ENCODE measurements around the gene TEX13B.

TEX13B gene

GRCh38 chrX:108022491-108023089, 40.4 kb upstream of the TEX13B start:
- POLR2A ChIA-PET = no interaction called here
- H3K36me3 ChIP-seq (ENCODE audit: control insufficient read depth in 2 of 2, insufficient read depth in 1 of 2, low read length in 2 of 2) = no peaks in the 10 kb centered on the region
- no peaks in the 10 kb centered on the region for H3K9me3 ChIP-seq (ENCODE audit: control insufficient read depth, insufficient read depth, low read depth, low read length)
- H3K4me3 ChIP-seq (ENCODE audit: low read depth, low read length) = no peak overlapping the region
- TF ChIP-seq ZNF10 (tag by site-specific recombination; IDR thresholded peaks at IDR 0.05) (no peak), TSHZ1 (tag by site-specific recombination; IDR thresholded peaks at IDR 0.05; ENCODE audit: borderline replicate concordance) (no peak), ZBTB1 (tag by site-specific recombination; IDR thresholded peaks at IDR 0.05) (no peak), HOXC10 (CRISPR knock-in tag; IDR thresholded peaks at IDR 0.05) (no peak), ZNF501 (tag by site-specific recombination; IDR thresholded peaks at IDR 0.05) (no peak), HIC1 (tag by site-specific recombination; IDR thresholded peaks at IDR 0.05) (no peak)
- H3K4me1 ChIP-seq (ENCODE audit: control insufficient read depth, insufficient read depth, low read length) = no peaks in the 10 kb centered on the region
- H3K27ac ChIP-seq (ENCODE audit: extremely low read depth, low read depth, low read length) = no peak overlapping the region
- CTCF ChIA-PET = interaction anchor here (0.7 to 2.9 kb wide), 7 partner anchors 12 to 117 kb away, joined by 3 to 22 read pairs (median 3); no protein-coding TSS in a partner anchor

GRCh38 chrX:108020631-108021030, 38.5 kb upstream of the TEX13B start:
- Histone ChIP-seq H3K4me1 (ENCODE audit: control insufficient read depth, insufficient read depth, low read length) (no peaks in the 10 kb centered on the region), H3K27ac (ENCODE audit: extremely low read depth, low read depth, low read length) (no peak overlapping the region), H3K9me3 (ENCODE audit: control insufficient read depth, insufficient read depth, low read depth, low read length) (peaks cover 2% of the 10 kb centered on the region), H3K36me3 (ENCODE audit: control insufficient read depth in 2 of 2, insufficient read depth in 1 of 2, low read length in 2 of 2) (no peaks in the 10 kb centered on the region), H3K4me3 (ENCODE audit: low read depth, low read length) (no peak overlapping the region)
- TF ChIP-seq ZNF138 (tag by site-specific recombination; IDR thresholded peaks at IDR 0.05; ENCODE audit: borderline replicate concordance) = no peak
- TF ChIP-seq ZNF654 (tag by site-specific recombination; IDR thresholded peaks at IDR 0.05; ENCODE audit: low read depth) = peak; percentile 70
- ChIA-PET CTCF (interaction anchor here (0.7 to 2.9 kb wide), 14 partner anchors 10 to 283 kb away, joined by 3 to 22 read pairs (median 4); no protein-coding TSS in a partner anchor), POLR2A (no interaction called here)

- CTCF ChIA-PET = interaction anchor here (0.9 to 2.9 kb wide), 5 partner anchors 9 to 572 kb away, joined by 3 to 22 read pairs (median 5); no protein-coding TSS in a partner anchor
- peaks cover 2% of the 10 kb centered on the region for H3K9me3 ChIP-seq (ENCODE audit: control insufficient read depth, insufficient read depth, low read depth, low read length)
- H3K36me3 ChIP-seq (ENCODE audit: control insufficient read depth in 2 of 2, insufficient read depth in 1 of 2, low read length in 2 of 2) = no peaks in the 10 kb centered on the region
- POLR2A ChIA-PET = no interaction called here
- TF ChIP-seq RBAK (tag by site-specific recombination; IDR thresholded peaks at IDR 0.05) (no peak), KLF8 (tag by site-specific recombination; IDR thresholded peaks at IDR 0.05) (no peak), ZNF473 (tag by site-specific recombination; IDR thresholded peaks at IDR 0.05) (no peak), SP7 (tag by site-specific recombination; IDR thresholded peaks at IDR 0.05) (no peak), ZNF629 (tag by site-specific recombination; IDR thresholded peaks at IDR 0.05) (no peak), KLF9 (tag by site-specific recombination; IDR thresholded peaks at IDR 0.05; ENCODE audit: low read depth) (no peak), ZNF24 (tag by site-specific recombination; IDR thresholded peaks at IDR 0.05) (no peak), OSR2 (tag by site-specific recombination; IDR thresholded peaks at IDR 0.05) (no peak)
- no peak overlapping the region for H3K27ac ChIP-seq (ENCODE audit: extremely low read depth, low read depth, low read length)
- no peak overlapping the region for H3K4me3 ChIP-seq (ENCODE audit: low read depth, low read length)
- no peaks in the 10 kb centered on the region for H3K4me1 ChIP-seq (ENCODE audit: control insufficient read depth, insufficient read depth, low read length)
Measured at GRCh38 chrX:108019382-108019875, 37.3 kb upstream of the TEX13B start.

All from HEK293 (cell line).